Measurements from ENCODE around the gene S100Z.
"Not testable (repeated sequence)": the region's sequence is repeated elsewhere in the genome, so short reads cannot be mapped to it uniquely, and the experiment has no call there.

The S100Z gene

GRCh38 chr5:76942581-76942980 is 92.8 kb downstream of the S100Z start:
- Histone ChIP-seq H3K27me3 (ENCODE audit: insufficient read depth, poor library complexity, severe bottlenecking) (no peaks in the 10 kb centered on the region), H3K4me3 (replicated peaks; ENCODE audit: insufficient read depth, low read length) (no peak overlapping the region), H3K27ac (replicated peaks) (no peak overlapping the region)
- DNase-seq (ENCODE audit: low read depth in 1 of 2, low spot score in 1 of 2) = no peak
- TF ChIP-seq, protein P1, sequence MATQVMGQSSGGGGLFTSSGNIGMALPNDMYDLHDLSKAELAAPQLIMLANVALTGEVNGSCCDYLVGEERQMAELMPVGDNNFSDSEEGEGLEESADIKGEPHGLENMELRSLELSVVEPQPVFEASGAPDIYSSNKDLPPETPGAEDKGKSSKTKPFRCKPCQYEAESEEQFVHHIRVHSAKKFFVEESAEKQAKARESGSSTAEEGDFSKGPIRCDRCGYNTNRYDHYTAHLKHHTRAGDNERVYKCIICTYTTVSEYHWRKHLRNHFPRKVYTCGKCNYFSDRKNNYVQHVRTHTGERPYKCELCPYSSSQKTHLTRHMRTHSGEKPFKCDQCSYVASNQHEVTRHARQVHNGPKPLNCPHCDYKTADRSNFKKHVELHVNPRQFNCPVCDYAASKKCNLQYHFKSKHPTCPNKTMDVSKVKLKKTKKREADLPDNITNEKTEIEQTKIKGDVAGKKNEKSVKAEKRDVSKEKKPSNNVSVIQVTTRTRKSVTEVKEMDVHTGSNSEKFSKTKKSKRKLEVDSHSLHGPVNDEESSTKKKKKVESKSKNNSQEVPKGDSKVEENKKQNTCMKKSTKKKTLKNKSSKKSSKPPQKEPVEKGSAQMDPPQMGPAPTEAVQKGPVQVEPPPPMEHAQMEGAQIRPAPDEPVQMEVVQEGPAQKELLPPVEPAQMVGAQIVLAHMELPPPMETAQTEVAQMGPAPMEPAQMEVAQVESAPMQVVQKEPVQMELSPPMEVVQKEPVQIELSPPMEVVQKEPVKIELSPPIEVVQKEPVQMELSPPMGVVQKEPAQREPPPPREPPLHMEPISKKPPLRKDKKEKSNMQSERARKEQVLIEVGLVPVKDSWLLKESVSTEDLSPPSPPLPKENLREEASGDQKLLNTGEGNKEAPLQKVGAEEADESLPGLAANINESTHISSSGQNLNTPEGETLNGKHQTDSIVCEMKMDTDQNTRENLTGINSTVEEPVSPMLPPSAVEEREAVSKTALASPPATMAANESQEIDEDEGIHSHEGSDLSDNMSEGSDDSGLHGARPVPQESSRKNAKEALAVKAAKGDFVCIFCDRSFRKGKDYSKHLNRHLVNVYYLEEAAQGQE (IDR thresholded peaks at IDR 0.05; ENCODE audit: insufficient replicate concordance, low read depth) = no peak
- TF ChIP-seq SPI1 (IDR thresholded peaks at IDR 0.05; ENCODE audit: borderline replicate concordance, low read depth) (no peak), GABPA (IDR thresholded peaks at IDR 0.05; ENCODE audit: low read depth) (no peak)

DNA sequence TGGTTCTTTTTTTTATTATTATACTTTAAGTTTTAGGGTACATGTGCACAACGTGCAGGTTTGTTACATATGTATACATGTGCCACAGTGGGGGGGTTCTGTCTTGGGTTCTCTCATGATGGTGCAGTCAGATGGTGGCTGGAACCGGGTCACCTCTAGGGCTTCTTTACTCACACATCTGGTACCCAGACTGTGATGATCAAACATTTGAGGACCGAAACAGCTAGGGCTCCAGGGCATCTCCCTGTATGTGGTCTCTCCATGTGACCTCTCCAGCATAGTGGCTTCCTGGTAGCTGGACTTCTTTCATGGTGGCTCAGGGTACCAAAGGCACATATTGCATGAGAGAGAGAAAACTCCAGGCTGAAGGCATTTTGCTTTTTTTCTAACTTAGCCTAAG is 93.2 kb downstream of the S100Z start:
- Histone ChIP-seq H3K27ac (replicated peaks) (no peak overlapping the region), H3K4me3 (replicated peaks; ENCODE audit: insufficient read depth, low read length) (no peak overlapping the region), H3K27me3 (ENCODE audit: insufficient read depth, poor library complexity, severe bottlenecking) (no peaks in the 10 kb centered on the region)
- no peak for DNase-seq (ENCODE audit: low read depth in 1 of 2, low spot score in 1 of 2)
- TF ChIP-seq SPI1 (IDR thresholded peaks at IDR 0.05; ENCODE audit: borderline replicate concordance, low read depth) (no peak), GABPA (IDR thresholded peaks at IDR 0.05; ENCODE audit: low read depth) (no peak), POLR2AphosphoS5 (IDR thresholded peaks at IDR 0.05; ENCODE audit: low read depth) (no peak), CTCF (IDR thresholded peaks at IDR 0.05; ENCODE audit: insufficient read depth, low read length) (no peak)
- TF ChIP-seq, protein P1 (IDR thresholded peaks at IDR 0.05; ENCODE audit: insufficient replicate concordance, low read depth) = no peak

DNA sequence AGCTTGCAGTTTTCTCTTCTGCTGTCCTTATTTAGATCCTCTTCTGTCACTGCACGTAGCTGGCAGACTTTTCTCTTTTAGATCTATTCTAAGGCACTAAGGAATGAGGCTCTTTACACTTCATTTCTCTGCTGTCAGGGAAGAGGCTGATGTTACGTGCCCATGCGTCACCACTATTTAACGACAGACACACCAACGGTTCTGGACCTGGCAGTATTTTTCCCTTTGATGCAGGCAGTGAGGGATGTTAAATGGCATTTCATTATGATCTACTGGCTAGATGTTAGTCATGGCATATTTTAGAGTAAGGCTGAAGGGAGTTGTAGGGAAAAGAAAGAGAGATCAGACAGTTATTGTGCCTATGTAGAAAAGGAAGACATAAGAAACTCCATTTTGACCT is 94.8 kb downstream of the S100Z start:
- no peak for TF ChIP-seq GABPA (IDR thresholded peaks at IDR 0.05; ENCODE audit: low read depth)
- TF ChIP-seq, protein P1 (IDR thresholded peaks at IDR 0.05; ENCODE audit: insufficient replicate concordance, low read depth) = no peak
- no peak for TF ChIP-seq CTCF (IDR thresholded peaks at IDR 0.05; ENCODE audit: insufficient read depth, low read length)
- no peak for TF ChIP-seq POLR2AphosphoS5 (IDR thresholded peaks at IDR 0.05; ENCODE audit: low read depth)
- no peak for TF ChIP-seq SPI1 (IDR thresholded peaks at IDR 0.05; ENCODE audit: borderline replicate concordance, low read depth)
- no peak overlapping the region for H3K27ac ChIP-seq (replicated peaks)
- H3K4me3 ChIP-seq (replicated peaks; ENCODE audit: insufficient read depth, low read length) = no peak overlapping the region
- no peak for DNase-seq (ENCODE audit: low read depth in 1 of 2, low spot score in 1 of 2)
- H3K27me3 ChIP-seq (ENCODE audit: insufficient read depth, poor library complexity, severe bottlenecking) = no peaks in the 10 kb centered on the region

GRCh38 chr5:76945238-76945637 is 95.4 kb downstream of the S100Z start:
- not testable (repeated sequence) for H3K4me3 ChIP-seq (replicated peaks; ENCODE audit: insufficient read depth, low read length); H3K27me3 ChIP-seq (ENCODE audit: insufficient read depth, poor library complexity, severe bottlenecking); DNase-seq (ENCODE audit: low read depth in 1 of 2, low spot score in 1 of 2); H3K27ac ChIP-seq (replicated peaks)

Data from HL-60 (cell line).